Measurements from ENCODE around the gene NDUFAF2.
"Not testable (repeated sequence)": the region's sequence is repeated elsewhere in the genome, so short reads cannot be mapped to it uniquely, and the experiment has no call there.

The NDUFAF2 gene

DNA sequence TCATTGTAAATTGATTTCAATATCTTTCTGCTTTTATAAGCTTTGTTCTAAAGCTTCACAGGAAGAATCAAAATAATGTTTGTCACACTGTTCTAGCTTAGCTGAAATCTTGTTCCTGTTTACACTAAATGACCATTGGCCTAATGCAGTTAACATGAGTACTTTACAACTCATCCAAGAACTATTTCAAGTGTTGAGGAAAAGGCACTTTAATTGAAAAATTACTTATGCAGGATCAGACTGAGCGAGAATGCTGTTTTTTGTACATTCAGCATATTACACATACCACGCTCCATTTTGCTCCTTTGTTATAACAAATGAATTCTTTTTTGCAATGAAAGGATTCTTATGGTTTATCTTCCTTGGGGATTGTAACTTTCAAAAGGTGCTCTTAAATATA, 239.7 kb downstream of the NDUFAF2 start:
- Histone ChIP-seq H3K4me2 (ENCODE audit: low read length) (no peak overlapping the region), H3K79me2 (ENCODE audit: low read length) (no peaks in the 10 kb centered on the region), H3K9me3 (ENCODE audit: insufficient read depth, low read length) (no peaks in the 10 kb centered on the region), H3K4me3 (ENCODE audit: low read length) (no peak overlapping the region), H3K27me3 (ENCODE audit: low read depth, low read length) (no peaks in the 10 kb centered on the region), H2AFZ (ENCODE audit: low read depth, low read length) (no peak overlapping the region), H3K27ac (ENCODE audit: low read length) (no peak overlapping the region), H3K36me3 (replicated peaks; ENCODE audit: low read depth, low read length) (no peaks in the 10 kb centered on the region), H4K20me1 (ENCODE audit: insufficient read depth, low read length) (no peaks in the 10 kb centered on the region), H3K9ac (ENCODE audit: low read length) (no peak overlapping the region), H3K4me1 (ENCODE audit: low read length) (no peaks in the 10 kb centered on the region)
- TF ChIP-seq CTCF (IDR thresholded peaks at IDR 0.05; ENCODE audit: low read depth, low read length) (no peak), EZH2phosphoT487 (IDR thresholded peaks at IDR 0.05; ENCODE audit: low read depth) (no peak)

DNA sequence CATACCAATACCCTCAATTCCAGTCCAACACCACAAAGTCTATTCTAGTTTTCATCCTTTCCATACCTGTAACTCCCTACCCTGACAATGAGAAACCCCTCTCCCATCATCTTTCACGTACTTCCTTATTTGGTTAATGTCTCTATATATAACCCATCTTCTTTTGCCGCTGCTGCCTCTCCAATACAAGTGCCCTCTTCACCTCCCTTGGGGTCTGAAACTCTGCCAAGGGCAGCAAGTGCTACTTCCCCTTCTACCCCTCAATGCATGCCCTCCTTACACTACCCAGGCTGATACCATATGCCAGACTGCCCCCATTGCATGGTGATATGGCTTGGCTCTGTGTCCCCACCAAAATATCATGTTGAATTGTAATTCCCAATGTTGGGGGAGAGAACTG, 241.6 kb downstream of the NDUFAF2 start:
- Histone ChIP-seq H3K4me2 (ENCODE audit: low read length) (no peak overlapping the region), H3K4me1 (ENCODE audit: low read length) (no peaks in the 10 kb centered on the region), H3K9me3 (ENCODE audit: insufficient read depth, low read length) (no peaks in the 10 kb centered on the region), H3K79me2 (ENCODE audit: low read length) (no peaks in the 10 kb centered on the region), H3K4me3 (ENCODE audit: low read length) (no peak overlapping the region), H3K27ac (ENCODE audit: low read length) (no peak overlapping the region), H3K9ac (ENCODE audit: low read length) (no peak overlapping the region), H4K20me1 (ENCODE audit: insufficient read depth, low read length) (no peaks in the 10 kb centered on the region), H2AFZ (ENCODE audit: low read depth, low read length) (no peak overlapping the region), H3K27me3 (ENCODE audit: low read depth, low read length) (no peaks in the 10 kb centered on the region), H3K36me3 (replicated peaks; ENCODE audit: low read depth, low read length) (no peaks in the 10 kb centered on the region)
- TF ChIP-seq EZH2phosphoT487 (IDR thresholded peaks at IDR 0.05; ENCODE audit: low read depth): no peak
- TF ChIP-seq CTCF (IDR thresholded peaks at IDR 0.05; ENCODE audit: low read depth, low read length): no peak

GRCh38 chr5:61187352-61187751, 242.3 kb downstream of the NDUFAF2 start:
- not testable (repeated sequence) for H3K27ac ChIP-seq (ENCODE audit: low read length); H3K4me2 ChIP-seq (ENCODE audit: low read length); H4K20me1 ChIP-seq (ENCODE audit: insufficient read depth, low read length); H3K79me2 ChIP-seq (ENCODE audit: low read length); H2AFZ ChIP-seq (ENCODE audit: low read depth, low read length); H3K9me3 ChIP-seq (ENCODE audit: insufficient read depth, low read length); H3K4me1 ChIP-seq (ENCODE audit: low read length); H3K4me3 ChIP-seq (ENCODE audit: low read length); H3K9ac ChIP-seq (ENCODE audit: low read length); H3K27me3 ChIP-seq (ENCODE audit: low read depth, low read length); H3K36me3 ChIP-seq (replicated peaks; ENCODE audit: low read depth, low read length)

- not testable (repeated sequence) for H4K20me1 ChIP-seq (ENCODE audit: insufficient read depth, low read length); H3K27me3 ChIP-seq (ENCODE audit: low read depth, low read length); H3K4me3 ChIP-seq (ENCODE audit: low read length); H3K4me1 ChIP-seq (ENCODE audit: low read length); H3K79me2 ChIP-seq (ENCODE audit: low read length); H3K36me3 ChIP-seq (replicated peaks; ENCODE audit: low read depth, low read length); H2AFZ ChIP-seq (ENCODE audit: low read depth, low read length); H3K9ac ChIP-seq (ENCODE audit: low read length); H3K9me3 ChIP-seq (ENCODE audit: insufficient read depth, low read length); H3K4me2 ChIP-seq (ENCODE audit: low read length); H3K27ac ChIP-seq (ENCODE audit: low read length)
Measured at GRCh38 chr5:61187826-61188225, 242.8 kb downstream of the NDUFAF2 start.

DNA sequence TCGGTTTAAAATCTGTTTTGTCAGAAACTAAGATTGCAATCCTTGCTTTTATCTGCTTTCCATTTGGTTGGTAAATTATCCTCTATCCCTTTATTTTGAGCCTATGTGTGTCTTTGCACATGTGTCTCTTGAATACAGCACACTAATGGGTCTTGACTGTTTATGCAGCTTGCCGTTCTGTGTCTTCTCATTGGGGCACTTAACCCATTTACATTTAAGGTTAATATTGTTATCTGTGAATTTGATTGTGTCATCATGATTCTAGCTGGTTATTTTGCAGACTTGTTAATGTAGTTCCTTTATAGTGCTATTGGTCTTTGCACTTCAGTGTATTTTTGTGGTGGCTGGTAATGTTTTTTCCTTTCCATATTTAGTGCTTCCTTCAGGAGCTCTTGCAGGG, 253.6 kb downstream of the NDUFAF2 start:
- no peak overlapping the region for H3K4me2 ChIP-seq (ENCODE audit: low read length)
- no peaks in the 10 kb centered on the region for H3K27me3 ChIP-seq (ENCODE audit: low read depth, low read length)
- H3K9ac ChIP-seq (ENCODE audit: low read length): no peak overlapping the region
- no peaks in the 10 kb centered on the region for H3K4me1 ChIP-seq (ENCODE audit: low read length)
- H2AFZ ChIP-seq (ENCODE audit: low read depth, low read length): no peak overlapping the region
- no peaks in the 10 kb centered on the region; the same call in 1 of the 2 replicates for H3K9me3 ChIP-seq (ENCODE audit: insufficient read depth, low read length)
- TF ChIP-seq EZH2phosphoT487 (IDR thresholded peaks at IDR 0.05; ENCODE audit: low read depth) (no peak), CTCF (IDR thresholded peaks at IDR 0.05; ENCODE audit: low read depth, low read length) (no peak)
- H3K27ac ChIP-seq (ENCODE audit: low read length): no peak overlapping the region
- H3K79me2 ChIP-seq (ENCODE audit: low read length): no peaks in the 10 kb centered on the region
- no peaks in the 10 kb centered on the region for H3K36me3 ChIP-seq (replicated peaks; ENCODE audit: low read depth, low read length)
- no peak overlapping the region for H3K4me3 ChIP-seq (ENCODE audit: low read length)
- H4K20me1 ChIP-seq (ENCODE audit: insufficient read depth, low read length): no peaks in the 10 kb centered on the region
